PFSK-1 (cell line): ENCODE measurements around the gene SYT8.

Source experiments
- FOXP2 ChIP-seq: optimal IDR thresholded peaks from 2 replicates; pipeline ENCODE3; 2011; ENCODE audit warnings: borderline replicate concordance, control low read depth, inconsistent platforms; ENCODE audit not compliant: insufficient read depth; ENCODE audit errors: extremely low read length, extremely low read depth
- POLR2AphosphoS5 ChIP-seq: IDR thresholded peaks from 2 replicates; pipeline ENCODE4 v1.6.1; 2012; ENCODE audit warnings: low read depth, mild to moderate bottlenecking, control low read depth, low read length, moderate library complexity
- SIN3A ChIP-seq: IDR thresholded peaks from 2 replicates; pipeline ENCODE4 v1.6.1; 2012; ENCODE audit warnings: mild to moderate bottlenecking, low read length, moderate library complexity, borderline replicate concordance; ENCODE audit not compliant: insufficient read depth
- TAF1 ChIP-seq: IDR thresholded peaks from 2 replicates; pipeline ENCODE4 v1.6.1; 2012; ENCODE audit warnings: low read length, control low read depth, borderline replicate concordance; ENCODE audit not compliant: insufficient read depth
- TF ChIP-seq, protein P1 (sequence below), 2 experiments: IDR thresholded peaks; 2 replicates each; pipeline versions ENCODE4 v1.6.1 to v1.8.0; 2011 to 2012; ENCODE audit warnings: low read depth in 2 of 2, low read length in 2 of 2, control low read depth in 1 of 2, inconsistent platforms in 1 of 2, mild to moderate bottlenecking in 1 of 2, moderate library complexity in 1 of 2; ENCODE audit not compliant: insufficient read depth in 1 of 2

Gene SYT8

DNA sequence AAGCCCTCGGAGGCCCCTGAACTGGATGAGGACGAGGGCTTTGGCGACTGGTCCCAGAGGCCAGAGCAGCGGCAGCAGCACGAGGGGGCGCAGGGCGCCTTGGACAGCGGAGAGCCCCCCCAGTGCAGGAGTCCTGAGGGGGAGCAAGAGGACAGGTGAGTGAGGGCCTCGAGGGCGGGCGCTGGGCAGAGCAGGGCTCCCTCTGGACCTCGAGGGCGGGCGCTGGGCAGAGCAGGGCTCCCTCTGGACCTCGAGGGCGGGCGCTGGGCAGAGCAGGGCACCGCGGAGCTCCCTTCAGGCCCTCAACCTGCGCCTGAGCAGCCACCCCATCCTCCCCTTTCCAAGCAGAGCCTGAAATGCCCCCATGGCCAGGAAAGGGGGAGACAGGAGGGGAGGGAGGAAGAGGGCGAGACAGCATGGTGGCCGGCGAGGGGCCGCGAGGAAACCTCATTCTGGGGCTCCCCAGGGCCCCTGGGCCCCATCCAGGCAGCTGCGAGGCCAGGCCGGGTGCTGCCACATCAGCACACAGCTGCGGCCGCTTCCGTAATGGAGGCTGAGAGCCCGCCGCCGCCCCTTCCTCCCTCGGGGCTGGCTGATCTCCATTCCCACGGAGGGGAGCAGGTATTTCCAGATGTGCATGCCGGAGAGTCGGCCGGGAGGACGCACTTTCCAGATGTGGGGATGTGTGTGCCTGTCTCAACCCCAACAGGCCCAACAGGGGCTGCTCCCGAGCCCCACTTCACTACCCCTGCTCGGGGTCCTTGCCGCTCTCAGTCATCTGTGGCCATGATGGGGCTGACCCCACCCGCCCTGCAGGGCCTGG lies 46.9 kb downstream of the SYT8 start:
- TF ChIP-seq FOXP2 (no peak), POLR2AphosphoS5 (peak; percentile 63; the same call in 1 of the 2 replicates), TAF1 (peak; percentile 33; the same call in 1 of the 2 replicates)
- TF ChIP-seq, protein P1, sequence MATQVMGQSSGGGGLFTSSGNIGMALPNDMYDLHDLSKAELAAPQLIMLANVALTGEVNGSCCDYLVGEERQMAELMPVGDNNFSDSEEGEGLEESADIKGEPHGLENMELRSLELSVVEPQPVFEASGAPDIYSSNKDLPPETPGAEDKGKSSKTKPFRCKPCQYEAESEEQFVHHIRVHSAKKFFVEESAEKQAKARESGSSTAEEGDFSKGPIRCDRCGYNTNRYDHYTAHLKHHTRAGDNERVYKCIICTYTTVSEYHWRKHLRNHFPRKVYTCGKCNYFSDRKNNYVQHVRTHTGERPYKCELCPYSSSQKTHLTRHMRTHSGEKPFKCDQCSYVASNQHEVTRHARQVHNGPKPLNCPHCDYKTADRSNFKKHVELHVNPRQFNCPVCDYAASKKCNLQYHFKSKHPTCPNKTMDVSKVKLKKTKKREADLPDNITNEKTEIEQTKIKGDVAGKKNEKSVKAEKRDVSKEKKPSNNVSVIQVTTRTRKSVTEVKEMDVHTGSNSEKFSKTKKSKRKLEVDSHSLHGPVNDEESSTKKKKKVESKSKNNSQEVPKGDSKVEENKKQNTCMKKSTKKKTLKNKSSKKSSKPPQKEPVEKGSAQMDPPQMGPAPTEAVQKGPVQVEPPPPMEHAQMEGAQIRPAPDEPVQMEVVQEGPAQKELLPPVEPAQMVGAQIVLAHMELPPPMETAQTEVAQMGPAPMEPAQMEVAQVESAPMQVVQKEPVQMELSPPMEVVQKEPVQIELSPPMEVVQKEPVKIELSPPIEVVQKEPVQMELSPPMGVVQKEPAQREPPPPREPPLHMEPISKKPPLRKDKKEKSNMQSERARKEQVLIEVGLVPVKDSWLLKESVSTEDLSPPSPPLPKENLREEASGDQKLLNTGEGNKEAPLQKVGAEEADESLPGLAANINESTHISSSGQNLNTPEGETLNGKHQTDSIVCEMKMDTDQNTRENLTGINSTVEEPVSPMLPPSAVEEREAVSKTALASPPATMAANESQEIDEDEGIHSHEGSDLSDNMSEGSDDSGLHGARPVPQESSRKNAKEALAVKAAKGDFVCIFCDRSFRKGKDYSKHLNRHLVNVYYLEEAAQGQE (IDR thresholded peaks at IDR 0.05; ENCODE audit: insufficient read depth in 1 of 2, low read depth in 2 of 2, low read length in 2 of 2), result 0 out of 4 replicates have a peak, but pooled peaks of 1 of the 2 experiments have one; percentile 22

DNA sequence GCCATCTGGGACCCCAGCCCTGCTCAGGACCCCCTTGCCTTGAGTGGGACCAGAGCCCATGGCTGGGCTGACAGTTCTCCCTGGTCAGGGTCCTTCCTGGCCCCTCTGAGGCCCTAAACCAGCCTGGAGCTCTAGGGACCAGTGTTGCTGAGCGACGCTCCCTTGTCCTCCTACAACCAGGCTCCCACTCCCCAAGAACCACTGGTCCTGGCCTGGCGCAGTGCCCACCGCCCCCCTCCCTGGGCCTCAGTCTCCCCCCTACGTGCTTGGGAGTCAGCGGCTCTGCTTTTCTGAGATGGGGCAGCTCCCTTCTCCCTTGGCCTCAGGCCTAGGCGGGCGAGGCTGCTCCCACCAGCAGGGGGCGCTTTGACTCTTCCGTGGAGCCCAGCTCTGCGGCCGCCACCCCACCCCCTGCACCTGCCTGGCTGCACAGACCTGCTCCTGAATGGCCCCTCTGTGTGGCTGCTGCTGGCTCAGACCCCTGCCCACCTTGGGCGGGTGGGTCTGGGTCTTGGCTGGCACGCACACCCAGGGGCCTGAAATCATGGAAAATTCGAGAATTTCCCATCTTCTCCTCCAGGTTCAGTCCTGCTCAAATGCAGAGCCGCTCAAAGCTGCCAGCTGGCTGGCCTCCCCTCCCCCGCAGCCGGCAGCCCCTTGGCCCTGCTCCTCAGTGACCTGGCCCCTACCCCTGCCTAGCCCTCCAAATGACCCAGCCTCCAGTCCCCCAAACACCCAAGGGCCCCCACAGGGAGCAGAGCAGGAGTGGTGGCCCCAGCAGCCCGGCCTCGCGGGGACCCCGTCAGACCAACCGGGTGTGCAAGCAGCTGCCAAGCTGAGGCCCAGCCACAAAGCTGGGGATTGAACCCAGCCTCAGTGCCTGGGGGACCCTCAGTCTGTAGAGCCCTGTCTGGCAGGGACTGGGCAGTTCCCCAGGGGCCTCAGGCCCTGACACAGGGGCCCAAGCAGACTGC lies 47.8 kb downstream of the SYT8 start:
- TF ChIP-seq TAF1 (peak; percentile 67; the same call in 1 of the 2 replicates), FOXP2 (no peak), SIN3A (peak; percentile 71; the same call in 1 of the 2 replicates)
- TF ChIP-seq, protein P1 (IDR thresholded peaks at IDR 0.05; ENCODE audit: insufficient read depth in 1 of 2, low read depth in 2 of 2, low read length in 2 of 2), result peak in 1 of 2 experiments; percentile 26; a peak in 1 of 4 replicates

DNA sequence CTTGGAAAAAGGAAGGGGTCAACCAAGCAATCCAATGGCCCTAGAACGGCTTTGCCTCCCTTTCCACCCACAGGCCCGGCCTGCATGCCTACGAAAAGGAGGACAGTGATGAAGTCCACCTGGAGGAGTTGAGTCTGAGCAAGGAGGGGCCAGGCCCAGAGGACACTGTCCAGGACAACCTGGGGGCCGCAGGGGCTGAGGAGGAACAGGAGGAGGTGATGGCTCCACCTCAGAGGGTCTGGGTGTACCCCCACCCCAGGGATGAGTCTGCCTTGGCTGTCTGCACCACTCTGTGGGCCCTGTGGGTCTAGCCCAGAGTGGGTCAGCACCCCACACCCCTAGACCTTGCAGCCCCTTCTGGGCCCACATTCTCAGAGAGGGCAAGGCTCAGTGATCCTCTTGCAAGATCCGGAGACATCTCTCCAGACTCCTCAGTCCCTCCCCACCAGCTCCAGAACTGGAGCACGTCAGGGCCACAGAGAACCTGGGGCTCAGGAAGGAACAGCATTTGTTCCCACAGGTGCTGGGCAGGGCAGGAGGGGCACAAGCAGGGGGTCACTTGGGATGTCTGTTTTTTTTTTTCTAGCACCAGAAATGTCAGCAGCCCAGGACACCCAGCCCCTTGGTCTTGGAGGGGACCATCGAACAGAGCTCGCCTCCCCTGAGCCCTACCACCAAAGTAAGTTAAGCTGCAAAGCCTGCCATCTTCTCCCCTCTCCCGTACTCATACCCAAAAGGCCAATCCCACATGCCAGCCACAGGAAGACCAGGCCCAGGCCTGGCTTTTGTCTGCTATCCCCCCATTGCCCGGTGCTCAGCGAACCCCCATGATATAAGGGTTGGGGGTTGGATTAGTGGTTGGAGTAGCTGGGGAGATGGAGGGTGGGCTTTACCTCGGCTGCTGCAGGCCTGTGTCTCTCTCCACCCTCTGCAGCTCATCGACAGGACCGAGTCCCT lies 48.8 kb downstream of the SYT8 start:
- TF ChIP-seq FOXP2 (no peak), POLR2AphosphoS5 (no peak), TAF1 (no peak), SIN3A (no peak)
- TF ChIP-seq, protein P1 (IDR thresholded peaks at IDR 0.05; ENCODE audit: insufficient read depth in 1 of 2, low read depth in 2 of 2, low read length in 2 of 2), result no peak

DNA sequence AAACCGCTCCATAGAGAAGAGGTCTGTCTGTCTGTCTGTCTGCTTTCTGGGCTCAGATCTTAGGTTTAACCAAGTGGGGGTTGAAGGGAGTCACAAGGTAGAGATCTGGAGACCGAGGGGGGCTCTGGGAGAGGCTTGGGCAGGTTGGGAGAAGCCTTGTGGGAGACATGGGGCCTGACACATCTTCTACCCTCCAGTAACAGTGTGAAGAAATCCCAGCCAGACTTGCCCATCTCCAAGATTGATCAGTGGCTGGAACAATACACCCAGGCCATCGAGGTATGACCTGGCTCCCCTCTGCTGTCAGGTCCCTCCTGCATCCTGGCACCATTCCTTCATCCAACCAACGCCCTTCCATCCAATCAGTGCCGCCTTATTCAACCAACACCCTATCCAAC lies 49.5 kb downstream of the SYT8 start:
- TF ChIP-seq, protein P1 (IDR thresholded peaks at IDR 0.05; ENCODE audit: insufficient read depth in 1 of 2, low read depth in 2 of 2, low read length in 2 of 2), result no peak
- no peak for TF ChIP-seq SIN3A
